Aorta (tissue), 5 donors: ENCODE results near the gene GGN. TPM values are rescaled to one million over a fixed set of nuclear protein-coding genes. Genes with fewer than 3 reads are reported as not detected.

Experiments used
- ATAC-seq: fragments of 200-7000 bp; cut with Tn5 transposase; one replicate; pipeline ENCODE4 v1.9.1; 2022; ENCODE audit warnings: moderate library complexity; ENCODE audit not compliant: low FRiP score
- DNase-seq, 2 donors: peaks; one replicate each; pipeline ENCODE4 v3.0.0-alpha.2; 2020
- H3K27ac ChIP-seq, 2 donors: one replicate each; pipeline ENCODE4 v1.5.1; 2013; ENCODE audit warnings: low read length in 2 of 2, mild to moderate bottlenecking in 2 of 2, moderate library complexity in 2 of 2, control low read depth in 1 of 2, inconsistent platforms in 1 of 2, low read depth in 1 of 2
- H3K27me3 ChIP-seq, 2 donors: one replicate each; pipeline ENCODE4 v1.6.1; 2013; ENCODE audit warnings: control low read depth in 1 of 2, low read length in 1 of 2, mild to moderate bottlenecking in 1 of 2, moderate library complexity in 1 of 2; ENCODE audit not compliant: insufficient read depth in 2 of 2, control insufficient read depth in 1 of 2
- H3K36me3 ChIP-seq, 2 donors: one replicate each; pipeline ENCODE4 v1.6.1; 2013; ENCODE audit warnings: control low read depth in 1 of 2, low read length in 1 of 2, mild to moderate bottlenecking in 1 of 2; ENCODE audit not compliant: insufficient read depth in 2 of 2, control insufficient read depth in 1 of 2
- H3K4me1 ChIP-seq, 2 donors: one replicate each; pipeline ENCODE4 v1.6.1; 2013; ENCODE audit warnings: low read length in 2 of 2, control low read depth in 1 of 2, mild to moderate bottlenecking in 1 of 2, moderate library complexity in 1 of 2; ENCODE audit not compliant: insufficient read depth in 2 of 2, control insufficient read depth in 1 of 2
- H3K4me3 ChIP-seq, 2 donors: one replicate each; pipeline ENCODE4 v1.5.1; 2013; ENCODE audit warnings: low read length in 2 of 2, control low read depth in 1 of 2, mild to moderate bottlenecking in 1 of 2
- H3K9me3 ChIP-seq: one replicate; pipeline ENCODE4 v1.6.1; 2013; ENCODE audit warnings: mild to moderate bottlenecking, low read length; ENCODE audit not compliant: control insufficient read depth
- WGBS, 2 donors: extraction: QIAGEN DNeasy Blood & Tissue Kit; methylation state at CpG; one replicate each; pipeline ENCODE4 v1.1.7; 2013; 5-methylcytosine and 5-hydroxymethylcytosine counted together
- intact Hi-C, 2 donors: fragments of 100-400 bp; cut with DNase I; formaldehyde crosslinking; loops; one replicate each; pipeline versions ENCODE4 v1.14.2 to v1.15.0; 2022
- polyA plus RNA-seq, 2 donors: library from polyadenylated mRNA; stranded (reverse); fragments of 200-250 nt; gene quantifications; one replicate each; pipeline ENCODE4 v1.2.3, GENCODE V29; 2013
- total RNA-seq, 2 donors: library from RNA; stranded (reverse); fragmentation: NEBNext Ultra II Directional; extraction: Animal tissue kit (Norgen Biotek cat#: 25700); gene quantifications; one replicate each; pipeline ENCODE4 v1.2.1, GENCODE V29; 2021
- donor health status: healthy with polysubstance abuse.
- donor health status: Bipolar disorder and iron deficiency.
- donor health status: DM: no; HTN: no; CAD: no.
- donor health status: DM: no; HTN: no; CAD: no.
- donor health status: DM: yes; HTN: yes; CAD: no.

The GGN gene
- total and polyA plus RNA-seq, 4 donors: 0.50 to 6.9 (median 4.0) TPM

DNA sequence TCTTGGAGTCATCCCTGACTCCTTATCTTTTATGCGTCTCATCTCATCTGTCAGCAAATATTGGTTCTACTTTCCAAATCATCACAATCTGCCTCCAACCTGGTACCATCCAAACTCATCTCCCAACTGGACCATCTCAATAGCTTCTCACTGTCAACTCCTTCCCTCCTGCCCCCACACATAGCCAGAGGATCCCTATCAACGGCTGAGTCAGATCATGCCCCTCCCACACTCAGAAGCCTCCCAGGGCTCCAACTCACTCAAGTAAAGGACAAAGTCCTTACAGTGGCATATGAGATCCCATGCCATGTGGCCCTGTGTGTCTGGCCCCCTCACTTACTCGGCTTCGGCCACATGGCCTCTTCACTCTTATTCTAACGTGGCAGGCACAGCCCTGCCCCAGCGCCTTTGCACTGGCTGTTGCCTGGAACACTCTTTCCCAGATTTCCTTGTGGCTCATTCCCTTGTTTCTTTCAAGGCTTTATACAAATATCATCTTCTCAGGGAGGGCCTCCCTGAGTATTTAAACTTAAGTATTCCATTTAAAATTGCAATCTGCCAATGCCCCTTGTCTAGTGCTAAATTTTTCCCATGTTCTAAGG is 5.0 kb upstream of the GGN start:
- H3K27me3 ChIP-seq: no peaks in the 10 kb centered on the region
- 82 to 83% methylated on average over 6 of the region's 6 CpGs for WGBS, 2 donors

DNA sequence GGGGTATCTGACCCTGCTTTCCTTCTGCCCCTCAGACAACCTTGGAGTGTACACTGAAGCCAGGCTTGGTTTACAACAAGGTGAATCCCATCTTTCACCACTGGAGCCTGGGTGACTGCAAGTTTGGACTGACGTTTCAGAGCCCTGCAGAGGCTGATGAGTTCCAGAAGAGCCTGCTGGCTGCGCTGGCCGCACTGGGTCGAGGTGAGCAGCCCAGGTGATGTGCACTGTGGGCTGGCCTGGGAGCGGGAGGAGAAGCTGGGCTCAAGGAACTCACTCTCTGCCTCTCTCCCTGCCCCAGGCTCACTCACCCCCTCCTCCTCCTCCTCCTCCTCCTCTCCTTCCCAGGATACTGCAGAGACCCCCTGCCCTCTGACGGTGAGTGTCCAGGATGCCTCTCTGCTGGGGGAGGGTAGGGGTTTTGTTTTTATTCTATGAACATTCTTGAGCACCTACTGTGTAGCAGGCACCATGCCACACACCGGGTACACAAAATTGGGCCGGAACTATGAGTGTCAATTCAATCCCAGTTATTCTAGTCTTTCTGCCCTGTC is 4.2 kb upstream of the GGN start:
- H3K9me3 ChIP-seq: no peaks in the 10 kb centered on the region
- no peak overlapping the region for H3K4me3 ChIP-seq
- intact Hi-C loops: loop anchor here in 1 of 2 donors (10.0 kb wide), 1 partner anchor 343 kb away; no protein-coding TSS in a partner anchor
- H3K4me1 ChIP-seq: no peaks in the 10 kb centered on the region
- ATAC-seq: no peak
- DNase-seq: no peak
- no peak overlapping the region for H3K27ac ChIP-seq
- H3K36me3 ChIP-seq: no peaks in the 10 kb centered on the region
- H3K27me3 ChIP-seq: no peaks in the 10 kb centered on the region
- WGBS, 2 donors: 73 to 79% methylated on average over 8 of the region's 8 CpGs

More for the DNA sequence above, 5.0 kb upstream of the GGN start:
- Histone ChIP-seq H3K36me3 (no peaks in the 10 kb centered on the region), H3K4me3 (no peak overlapping the region), H3K4me1 (no peaks in the 10 kb centered on the region), H3K9me3 (no peaks in the 10 kb centered on the region), H3K27ac (no peak overlapping the region)
- no peak for ATAC-seq
- DNase-seq: no peak
- intact Hi-C loops: loop anchor here in 1 of 2 donors (10.0 kb wide), 1 partner anchor 342 kb away; no protein-coding TSS in a partner anchor

DNA sequence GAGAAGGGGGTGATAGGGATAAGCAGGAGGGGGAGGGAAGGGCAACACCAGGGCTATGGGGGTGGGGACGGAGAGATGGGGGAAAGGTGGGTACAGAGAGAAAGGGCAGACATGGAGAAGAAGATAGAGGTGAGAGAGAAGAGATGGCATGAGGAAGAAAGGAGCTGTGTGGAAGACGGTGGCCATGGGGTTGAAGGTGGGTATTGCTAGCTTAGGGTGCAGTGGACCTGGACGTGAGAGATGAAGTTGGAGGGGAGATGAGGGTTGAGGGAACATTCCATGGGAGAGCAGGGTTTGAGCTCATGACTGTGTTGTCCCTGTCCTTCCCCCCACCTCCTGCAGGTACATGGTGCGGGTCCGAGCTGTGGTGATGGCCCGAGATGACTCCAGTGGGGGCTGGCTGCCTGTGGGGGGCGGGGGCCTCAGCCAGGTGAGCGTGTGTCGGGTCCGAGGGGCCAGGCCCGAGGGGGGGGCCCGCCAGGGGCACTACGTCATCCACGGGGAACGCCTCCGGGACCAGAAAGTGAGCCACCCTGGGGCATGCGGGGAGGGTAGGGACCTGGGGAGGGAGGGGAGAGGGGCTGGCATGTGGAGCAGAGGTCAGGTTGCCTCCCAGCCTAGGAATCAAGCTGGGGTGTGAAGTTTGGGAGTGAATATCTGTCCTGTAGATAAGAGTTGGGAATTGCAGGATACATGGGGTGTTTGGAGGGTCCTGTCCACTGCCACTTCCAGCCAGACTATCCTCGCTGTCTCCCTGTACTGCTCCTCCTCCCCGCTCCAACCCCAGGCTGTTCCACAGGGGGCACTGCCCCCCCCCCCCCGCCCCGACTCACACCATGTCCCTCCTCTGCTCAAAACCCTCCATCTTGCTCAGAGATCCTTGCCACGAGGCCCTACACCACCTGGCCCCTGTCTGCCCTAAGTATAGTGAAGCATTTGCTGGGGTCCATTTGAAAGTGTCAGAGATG is 2.4 kb upstream of the GGN start:
- no peaks in the 10 kb centered on the region for H3K36me3 ChIP-seq
- no peaks in the 10 kb centered on the region for H3K27me3 ChIP-seq
- WGBS, 2 donors: 61 to 63% methylated on average over 16 to 22 of the region's 22 CpGs
- intact Hi-C loops: loop anchor here in 1 of 2 donors (5.0 to 10.0 kb wide), 3 partner anchors 53 to 345 kb away; partner anchors contain the start of gene CATSPERG
- no peaks in the 10 kb centered on the region for H3K9me3 ChIP-seq
- H3K27ac ChIP-seq: no peak overlapping the region
- no peak for ATAC-seq
- H3K4me3 ChIP-seq: no peak overlapping the region
- H3K4me1 ChIP-seq: no peaks in the 10 kb centered on the region
- no peak for DNase-seq

DNA sequence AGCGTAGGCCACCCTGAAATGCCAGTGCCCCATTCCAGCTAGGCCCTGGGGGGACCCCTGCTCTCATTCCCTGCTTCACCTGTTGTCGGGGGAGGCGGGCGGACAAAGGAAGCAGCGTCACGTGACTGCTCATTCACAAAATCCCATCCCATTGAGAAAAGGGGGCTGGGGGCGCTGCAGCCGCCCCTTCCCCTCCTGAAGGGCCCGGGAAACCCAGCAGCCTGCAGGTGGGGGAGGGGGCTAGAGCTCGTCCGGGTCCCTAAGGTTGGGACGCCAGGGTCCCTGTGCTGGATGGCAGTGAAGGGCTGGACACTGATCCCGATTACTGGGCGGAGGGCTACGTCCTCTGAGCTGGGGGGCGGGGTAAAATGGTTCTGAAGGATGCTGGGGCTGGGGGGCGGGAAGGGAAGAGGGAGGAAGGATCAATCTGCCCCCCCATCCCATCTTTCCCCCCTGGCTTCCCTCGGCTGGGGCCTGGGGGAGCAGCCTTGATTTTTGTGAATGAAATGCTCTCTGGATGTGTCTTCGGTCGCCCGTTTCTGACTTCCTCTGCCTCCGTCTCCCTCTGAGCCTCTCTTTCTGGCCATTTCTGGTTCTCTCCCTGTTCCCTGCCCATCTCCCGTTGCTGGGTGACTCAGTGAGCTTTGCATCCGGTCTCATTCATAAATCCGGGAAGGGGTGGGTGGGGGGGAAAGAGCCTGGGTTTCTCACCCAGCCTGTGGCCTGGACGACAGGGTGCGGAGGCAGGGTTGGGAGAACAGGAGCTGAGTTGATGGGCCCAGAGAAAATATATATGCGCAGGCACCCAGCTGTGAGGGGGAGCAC is 1.5 kb upstream of the GGN start:
- H3K4me3 ChIP-seq: peak overlapping the region; percentile 45 to 56
- no peaks in the 10 kb centered on the region for H3K4me1 ChIP-seq
- DNase-seq: peak; percentile 78 to 84
- no peaks in the 10 kb centered on the region for H3K27me3 ChIP-seq
- H3K36me3 ChIP-seq: no peaks in the 10 kb centered on the region
- H3K9me3 ChIP-seq: no peaks in the 10 kb centered on the region
- ATAC-seq: no peak
- WGBS, 2 donors: 3% methylated on average over 27 to 28 of the region's 28 CpGs
- H3K27ac ChIP-seq: peak overlapping the region; percentile 20 to 73
- intact Hi-C loops: loop anchor here in 1 of 2 donors (5.0 kb wide), 2 partner anchors 52 to 137 kb away; partner anchors contain the start of gene CATSPERG

DNA sequence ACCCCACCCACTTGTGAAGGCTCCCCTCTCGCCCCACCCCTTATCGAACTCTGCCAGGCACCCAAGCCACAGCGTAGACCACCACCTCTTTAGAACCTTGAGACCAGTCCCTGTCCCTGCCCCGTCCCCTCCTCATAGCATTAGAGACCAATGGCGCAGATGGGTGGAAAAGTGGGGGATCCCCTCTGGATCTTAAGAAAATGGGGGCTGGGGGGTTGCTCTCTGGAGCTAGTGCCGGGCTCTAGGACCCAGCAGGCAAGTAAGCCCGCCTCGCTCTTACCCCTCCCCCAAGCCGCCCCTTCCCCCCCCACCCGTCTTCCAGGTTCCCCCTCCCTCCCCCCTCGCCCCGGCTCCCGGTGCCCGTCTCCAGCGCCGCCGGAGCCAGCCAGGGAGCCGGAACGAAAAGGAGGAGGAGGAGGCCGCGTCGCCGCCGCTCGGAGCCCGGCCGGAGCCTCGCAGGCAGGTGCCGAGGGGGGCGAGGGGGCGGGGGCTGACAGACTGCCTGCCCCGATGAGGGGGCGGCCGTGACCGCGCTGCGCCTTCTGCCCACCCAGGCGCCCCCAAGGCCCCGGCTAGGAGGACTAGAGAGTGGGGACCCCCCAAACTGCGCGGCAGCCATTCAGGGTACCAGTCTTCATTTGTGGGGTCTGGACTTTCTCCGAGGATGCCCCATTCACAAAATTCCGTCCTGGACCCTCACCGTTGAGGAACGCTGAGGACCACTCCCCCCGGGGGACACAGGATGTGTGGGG is 691 bp upstream of the GGN start, which contains the start of gene SPRED3:
TSS of gene SPRED3 (plus strand) at position 349 of the 752 bp plus-strand sequence. CDS start 1,606 bp downstream, outside the sequence.
- Histone ChIP-seq H3K36me3 (no peaks in the 10 kb centered on the region), H3K27ac (peak within 1 kb of the TSS; percentile 20 to 73), H3K4me3 (peak within 1 kb of the TSS; percentile 45 to 56), H3K4me1 (no peaks in the 10 kb centered on the region), H3K9me3 (no peaks in the 10 kb centered on the region), H3K27me3 (no peaks in the 10 kb centered on the region)
- WGBS, 2 donors: 0% methylated on average over 30 to 46 of the region's 46 CpGs
- intact Hi-C loops: loop anchor here in 1 of 2 donors (5.0 kb wide), 2 partner anchors 51 to 136 kb away; partner anchors contain the start of gene CATSPERG
- ATAC-seq: peak; percentile 15
- DNase-seq: peak; percentile 72 to 87

DNA sequence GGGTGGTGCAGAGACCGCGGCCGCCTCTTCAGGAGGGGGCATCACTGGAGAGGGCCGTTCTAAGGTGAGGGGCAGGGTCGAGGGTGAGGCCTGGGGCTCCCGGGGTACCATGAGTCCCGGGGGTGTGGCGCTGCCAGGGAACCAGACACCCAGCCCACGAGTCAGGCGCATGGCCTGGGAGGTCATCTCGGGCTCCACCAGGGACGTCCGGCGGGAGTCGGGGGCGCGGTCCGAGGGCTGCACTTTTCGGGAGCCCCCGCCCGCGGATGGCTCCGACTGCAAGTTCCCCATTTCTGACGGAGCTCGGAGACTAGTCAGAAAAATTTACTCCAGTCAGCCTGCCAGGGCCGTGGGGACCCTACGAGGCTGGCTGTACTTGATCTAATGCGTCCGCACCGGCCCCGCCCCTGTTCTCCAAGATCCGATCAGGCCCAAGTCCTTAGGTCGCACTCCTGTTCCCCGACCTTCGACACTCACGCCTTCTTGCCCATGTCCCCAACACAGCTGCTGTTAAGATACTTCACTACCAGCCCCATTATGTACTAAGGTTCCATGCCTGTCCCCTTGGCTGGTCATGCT is 774 bp downstream of the GGN start:
- Histone ChIP-seq H3K9me3 (no peaks in the 10 kb centered on the region), H3K27me3 (no peaks in the 10 kb centered on the region), H3K36me3 (no peaks in the 10 kb centered on the region), H3K4me1 (no peaks in the 10 kb centered on the region), H3K27ac (peak overlapping the region in 1 of 2 donors; percentile 4), H3K4me3 (no peak overlapping the region)
- intact Hi-C loops: loop anchor here in 1 of 2 donors (5.0 kb wide), 2 partner anchors 50 to 135 kb away; partner anchors contain the start of gene CATSPERG
- ATAC-seq (no peak), DNase-seq (peak; percentile 71 to 84)
- 12 to 15% methylated on average over 27 to 36 of the region's 36 CpGs for WGBS, 2 donors

DNA sequence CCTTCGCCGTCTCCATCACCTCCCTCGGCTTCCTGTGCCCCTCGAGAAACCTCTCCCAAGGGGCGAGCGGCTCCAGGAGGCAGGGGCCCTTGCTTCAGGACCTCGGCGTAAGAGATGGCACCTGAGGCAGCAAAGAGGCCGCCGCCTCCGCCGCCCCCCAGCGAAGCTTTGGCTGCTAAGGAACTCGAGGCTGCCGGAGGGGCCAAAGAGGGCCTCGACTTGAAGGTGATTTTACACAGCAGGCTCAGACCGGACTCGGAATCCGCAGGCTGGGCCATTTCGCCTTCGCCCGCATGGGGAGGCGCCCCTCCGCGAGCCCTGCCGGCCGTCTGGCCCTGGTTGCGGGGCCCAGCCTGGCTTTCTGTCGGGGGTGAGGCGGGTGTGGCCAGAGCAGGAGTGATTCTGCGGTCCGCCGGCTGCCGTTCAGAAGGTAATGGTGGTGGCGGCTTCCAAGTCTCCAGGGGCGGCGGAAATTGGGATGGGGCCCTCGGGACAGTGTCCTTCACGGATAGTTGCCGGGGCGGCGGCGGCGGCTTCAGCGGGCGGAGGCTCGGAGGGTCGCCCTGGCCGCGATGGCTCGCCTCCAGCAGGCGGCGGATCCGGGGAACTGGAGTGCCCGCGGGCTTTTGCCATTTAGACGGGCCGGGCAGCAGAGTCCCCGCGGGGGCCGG is 1.4 kb downstream of the GGN start:
- Histone ChIP-seq H3K9me3 (no peaks in the 10 kb centered on the region), H3K36me3 (peaks cover 0 to 1% of the 10 kb centered on the region in 2 donors), H3K4me3 (no peak overlapping the region), H3K27me3 (no peaks in the 10 kb centered on the region), H3K27ac (no peak overlapping the region), H3K4me1 (no peaks in the 10 kb centered on the region)
- 69 to 70% methylated on average over 52 to 61 of the region's 61 CpGs for WGBS, 2 donors
- DNase-seq (no peak), ATAC-seq (no peak)
- intact Hi-C loops: loop anchor here in 1 of 2 donors (5.0 kb wide), 2 partner anchors 49 to 134 kb away; partner anchors contain the start of gene CATSPERG
